Natural killer cell treated with Interleukin-12 subunit alpha and Interleukin-12 subunit beta and Interleukin-15 and Interleukin-18, amount 100 ng/mL, for 72 hours (primary cell): ENCODE data around the gene RNF123. TPM values are rescaled to one million over a fixed set of nuclear protein-coding genes. Genes with fewer than 3 reads are reported as not detected.

ENCODE experiments used
- ATAC-seq, 2 donors: fragments of 150-1000 bp; cut with Tn5 transposase in 1 of 2; sonication (Bioruptor Pico), chemical (Tn5 transposase) in 1 of 2; 2 replicates each; pipeline ENCODE4 v1.10.0; 2021
- DNase-seq: peaks from one replicate; pipeline ENCODE4 v3.0.0; 2022; ENCODE audit warnings: low spot score
- H3K27ac Mint-ChIP-seq, 2 donors: 1 replicate in 1 of 2; 2 replicates in 1 of 2; pipeline ENCODE4 v1.8.0; 2022; ENCODE audit warnings: mixed read lengths in 2 of 2, mild to moderate bottlenecking in 1 of 2, moderate library complexity in 1 of 2
- H3K27me3 Mint-ChIP-seq, 2 donors: 1 replicate in 1 of 2; 2 replicates in 1 of 2; pipeline ENCODE4 v1.8.0; 2022; ENCODE audit warnings: mixed read lengths in 2 of 2
- H3K36me3 Mint-ChIP-seq: one replicate; pipeline ENCODE4 v1.8.0; 2022; ENCODE audit warnings: mixed read lengths
- H3K4me1 Mint-ChIP-seq, 2 donors: 1 replicate in 1 of 2; 2 replicates in 1 of 2; pipeline ENCODE4 v1.8.0; 2022; ENCODE audit warnings: low read depth in 2 of 2, mixed read lengths in 2 of 2, mild to moderate bottlenecking in 1 of 2
- H3K4me3 Mint-ChIP-seq: one replicate; pipeline ENCODE4 v1.8.0; 2022; ENCODE audit warnings: mixed read lengths
- H3K9me3 Mint-ChIP-seq: 2 replicates; pipeline ENCODE4 v1.8.0; 2022; ENCODE audit warnings: mixed read lengths
- total RNA-seq, 2 donors: library from RNA; stranded (reverse); gene quantifications; one replicate each; pipeline ENCODE4 v1.2.3, GENCODE V29; 2022

The RNF123 gene
- total RNA-seq, 2 donors from 2014 or later: 45.6 to 67.9 TPM

DNA sequence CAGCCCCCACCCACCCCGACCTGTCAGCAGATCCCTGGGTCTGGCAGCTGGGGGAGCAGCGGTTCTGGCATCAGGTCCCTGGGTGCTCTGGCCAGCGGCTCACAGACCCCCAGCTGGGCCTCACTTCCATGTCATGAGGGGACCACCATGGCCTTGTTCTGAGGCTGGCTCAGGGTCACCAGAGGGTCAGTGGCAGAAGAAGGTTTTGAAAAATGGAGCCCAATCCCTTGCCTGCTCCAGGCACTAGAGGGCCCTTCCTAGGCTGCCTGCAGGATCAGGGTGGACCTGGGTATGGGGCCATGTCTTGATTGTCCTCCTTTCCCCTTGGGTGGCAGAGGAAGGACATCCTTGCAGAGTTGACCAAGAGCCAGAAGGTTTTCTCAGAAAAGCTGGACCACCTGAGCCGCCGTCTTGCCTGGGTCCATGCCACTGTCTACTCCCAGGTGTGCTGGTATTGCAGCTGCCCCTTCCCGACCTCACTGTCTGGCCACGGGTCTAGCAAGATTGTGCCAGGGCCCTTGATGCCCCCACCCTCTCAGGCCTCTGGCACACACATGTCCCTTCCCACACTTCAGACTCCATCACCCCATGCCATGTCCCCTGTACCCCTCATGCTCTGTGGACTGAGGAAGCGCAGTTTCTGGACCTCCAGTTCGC is 17.2 kb downstream of the RNF123 start:
- no peak for ATAC-seq
- no peaks in the 10 kb centered on the region for H3K36me3 Mint-ChIP-seq
- no peaks in the 10 kb centered on the region for H3K27me3 Mint-ChIP-seq
- no peaks in the 10 kb centered on the region for H3K9me3 Mint-ChIP-seq
- peaks cover 5 to 15% of the 10 kb centered on the region in 2 donors for H3K4me1 Mint-ChIP-seq
- no peak overlapping the region for H3K4me3 Mint-ChIP-seq
- no peak overlapping the region for H3K27ac Mint-ChIP-seq
- DNase-seq: peak; percentile 52

DNA sequence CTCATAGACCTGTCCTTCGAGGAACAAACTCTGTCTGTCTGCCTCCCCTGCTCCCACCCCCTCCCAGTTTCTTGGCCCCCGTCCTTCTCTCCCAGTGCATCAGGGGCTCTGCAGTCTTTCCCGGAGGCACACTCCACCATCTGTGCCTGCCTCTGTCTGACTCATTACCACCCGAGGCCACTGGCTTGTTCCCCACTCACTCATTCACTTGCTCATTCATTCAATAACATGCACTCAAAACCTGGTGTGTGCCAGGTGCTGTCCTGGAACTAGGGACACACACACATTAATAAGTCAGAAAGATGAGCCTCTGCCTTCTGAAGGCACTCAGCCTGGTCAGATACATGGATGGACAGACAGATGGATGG is 17.7 kb downstream of the RNF123 start:
- no peak for ATAC-seq
- Mint-ChIP-seq H3K4me1 (peaks cover 11 to 19% of the 10 kb centered on the region in 2 donors), H3K36me3 (no peaks in the 10 kb centered on the region), H3K27ac (no peak overlapping the region), H3K9me3 (no peaks in the 10 kb centered on the region), H3K4me3 (no peak overlapping the region), H3K27me3 (no peaks in the 10 kb centered on the region)
- peak; percentile 2 for DNase-seq

DNA sequence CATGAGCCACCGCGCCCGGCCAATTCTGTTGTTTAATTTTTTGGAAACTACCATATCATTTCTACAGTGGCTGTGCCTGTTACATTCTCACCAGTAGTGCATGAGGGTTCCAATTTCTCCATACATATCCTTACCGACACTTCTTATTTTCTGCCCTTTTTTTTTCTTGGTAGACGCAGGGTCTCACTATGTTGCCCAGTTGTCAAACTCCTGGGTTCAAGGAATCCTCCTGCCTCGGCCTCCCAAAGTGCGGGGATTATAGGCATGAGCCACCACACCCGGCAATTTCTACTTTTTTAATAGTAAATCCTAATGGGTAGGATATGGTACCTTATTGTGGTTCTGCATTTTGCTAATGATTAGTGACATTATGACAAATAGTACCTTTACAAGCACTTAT is 20.5 kb downstream of the RNF123 start:
- no peak overlapping the region for H3K27ac Mint-ChIP-seq
- DNase-seq (no peak), ATAC-seq (no peak)
- H3K9me3 Mint-ChIP-seq: no peaks in the 10 kb centered on the region
- peaks cover 13 to 14% of the 10 kb centered on the region in 2 donors for H3K4me1 Mint-ChIP-seq
- H3K36me3 Mint-ChIP-seq: no peaks in the 10 kb centered on the region
- H3K27me3 Mint-ChIP-seq: no peaks in the 10 kb centered on the region
- H3K4me3 Mint-ChIP-seq: no peak overlapping the region

DNA sequence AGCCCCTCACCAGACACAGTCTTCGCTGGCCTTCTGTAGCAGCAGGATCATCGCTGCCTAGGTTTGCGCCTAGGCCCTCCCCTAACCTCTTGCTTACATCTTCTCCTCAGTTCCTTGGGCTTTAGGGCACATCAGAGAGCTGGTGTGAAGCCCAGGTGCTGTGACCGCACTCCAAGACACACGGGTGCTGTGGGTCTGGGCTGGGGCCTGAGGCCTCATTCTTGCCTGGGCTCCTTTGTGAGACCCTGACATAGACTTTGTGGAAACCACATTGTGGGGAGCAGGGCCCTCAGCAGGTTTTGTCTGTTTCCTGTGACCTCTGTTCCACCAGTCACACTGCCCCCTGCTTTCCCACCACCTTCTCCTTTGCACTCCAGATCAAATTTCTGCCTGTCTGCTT is 22.1 kb downstream of the RNF123 start:
- Mint-ChIP-seq H3K4me1 (peaks cover 13 to 14% of the 10 kb centered on the region in 2 donors), H3K4me3 (no peak overlapping the region), H3K9me3 (no peaks in the 10 kb centered on the region), H3K27ac (peak overlapping the region in 1 of 2 donors; percentile 76), H3K27me3 (no peaks in the 10 kb centered on the region), H3K36me3 (no peaks in the 10 kb centered on the region)
- ATAC-seq (no peak), DNase-seq (peak; percentile 50)

DNA sequence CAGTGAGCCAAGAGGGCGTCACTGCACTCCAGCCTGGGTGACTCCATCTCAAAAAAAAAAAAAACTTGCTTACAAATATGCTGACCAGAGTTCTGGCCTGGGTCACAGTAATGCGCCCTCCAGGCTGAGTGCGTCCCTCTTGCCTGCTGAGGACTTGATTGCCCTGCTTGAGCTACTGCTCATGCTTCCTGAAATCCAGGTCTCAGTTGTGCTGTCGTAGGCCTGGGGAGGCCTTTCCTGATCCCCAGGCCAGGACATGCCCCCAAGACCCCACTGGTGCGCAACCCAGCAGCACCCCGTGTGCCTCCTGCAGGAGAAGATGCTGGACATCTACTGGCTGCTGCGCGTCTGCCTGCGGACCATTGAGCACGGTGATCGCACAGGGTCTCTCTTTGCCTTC is 22.8 kb downstream of the RNF123 start:
- H3K27me3 Mint-ChIP-seq: no peaks in the 10 kb centered on the region
- H3K27ac Mint-ChIP-seq: peak overlapping the region in 1 of 2 donors; percentile 76
- H3K36me3 Mint-ChIP-seq: no peaks in the 10 kb centered on the region
- DNase-seq (peak; percentile 25), ATAC-seq (no peak)
- H3K4me1 Mint-ChIP-seq: peaks cover 13 to 14% of the 10 kb centered on the region in 2 donors
- H3K9me3 Mint-ChIP-seq: no peaks in the 10 kb centered on the region
- no peak overlapping the region for H3K4me3 Mint-ChIP-seq

- DNase-seq (peak; percentile 37), ATAC-seq (no peak)
- H3K36me3 Mint-ChIP-seq: no peaks in the 10 kb centered on the region
- H3K4me3 Mint-ChIP-seq: no peak overlapping the region
- peaks cover 13 to 17% of the 10 kb centered on the region in 2 donors for H3K4me1 Mint-ChIP-seq
- H3K27ac Mint-ChIP-seq: no peak overlapping the region
- H3K9me3 Mint-ChIP-seq: no peaks in the 10 kb centered on the region
- no peaks in the 10 kb centered on the region for H3K27me3 Mint-ChIP-seq
Measured at GRCh38 chr3:49712631-49713317, 23.4 kb downstream of the RNF123 start.

GRCh38 chr3:49713336-49714105 is 24.2 kb downstream of the RNF123 start:
- Mint-ChIP-seq H3K4me1 (peaks cover 16 to 17% of the 10 kb centered on the region in 2 donors), H3K36me3 (no peaks in the 10 kb centered on the region), H3K9me3 (no peaks in the 10 kb centered on the region), H3K27me3 (no peaks in the 10 kb centered on the region), H3K4me3 (no peak overlapping the region), H3K27ac (no peak overlapping the region)
- DNase-seq (peak; percentile 49), ATAC-seq (no peak)

- Mint-ChIP-seq H3K27ac (no peak overlapping the region), H3K36me3 (no peaks in the 10 kb centered on the region)
- ATAC-seq: no peak
Measured at GRCh38 chr3:49714728-49715550, 25.6 kb downstream of the RNF123 start.

GRCh38 chr3:49715611-49716121 is 26.3 kb downstream of the RNF123 start:
- ATAC-seq (no peak), DNase-seq (peak; percentile 54)
- Mint-ChIP-seq H3K27ac (no peak overlapping the region), H3K9me3 (no peaks in the 10 kb centered on the region), H3K4me1 (peaks cover 24 to 35% of the 10 kb centered on the region in 2 donors), H3K4me3 (no peak overlapping the region), H3K27me3 (no peaks in the 10 kb centered on the region), H3K36me3 (no peaks in the 10 kb centered on the region)

More at GRCh38 chr3:49714728-49715550, 25.6 kb downstream of the RNF123 start:
- Mint-ChIP-seq H3K4me3 (no peak overlapping the region), H3K4me1 (peaks cover 23 to 29% of the 10 kb centered on the region in 2 donors), H3K27me3 (no peaks in the 10 kb centered on the region), H3K9me3 (no peaks in the 10 kb centered on the region)
- peak; percentile 49 for DNase-seq

DNA sequence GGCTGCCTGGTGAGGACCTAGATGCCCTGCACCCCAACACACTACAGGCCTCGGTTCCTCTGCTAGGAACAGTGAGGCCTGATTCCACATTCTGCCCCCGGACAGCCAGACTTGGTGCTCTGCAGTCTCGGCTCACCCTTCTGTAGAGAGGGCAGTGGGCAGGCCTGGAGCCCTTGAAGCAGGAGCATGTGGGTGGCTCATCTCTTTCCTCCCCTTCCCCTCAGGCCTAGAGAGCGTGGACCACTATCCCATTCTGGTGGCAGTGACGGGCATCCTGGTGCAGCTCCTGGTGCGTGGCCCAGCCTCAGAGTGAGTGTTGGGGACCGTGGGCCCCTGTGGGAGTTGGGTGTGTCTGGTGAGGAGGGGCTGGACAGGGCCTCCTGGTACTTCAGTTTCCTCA is 26.8 kb downstream of the RNF123 start:
- no peaks in the 10 kb centered on the region for H3K27me3 Mint-ChIP-seq
- H3K4me3 Mint-ChIP-seq: no peak overlapping the region
- H3K27ac Mint-ChIP-seq: no peak overlapping the region

GRCh38 chr3:49716691-49717210 is 27.4 kb downstream of the RNF123 start:
- no peaks in the 10 kb centered on the region for H3K27me3 Mint-ChIP-seq
- ATAC-seq: no peak
- H3K4me3 Mint-ChIP-seq: no peak overlapping the region
- no peaks in the 10 kb centered on the region for H3K9me3 Mint-ChIP-seq
- no peaks in the 10 kb centered on the region for H3K36me3 Mint-ChIP-seq
- no peak overlapping the region for H3K27ac Mint-ChIP-seq
- peak; percentile 34 for DNase-seq
- H3K4me1 Mint-ChIP-seq: peaks cover 26 to 35% of the 10 kb centered on the region in 2 donors

More for the DNA sequence above, 26.8 kb downstream of the RNF123 start:
- DNase-seq (peak; percentile 59), ATAC-seq (no peak)
- Mint-ChIP-seq H3K4me1 (peaks cover 28 to 39% of the 10 kb centered on the region in 2 donors), H3K36me3 (no peaks in the 10 kb centered on the region), H3K9me3 (no peaks in the 10 kb centered on the region)

GRCh38 chr3:49717211-49717958 is 28.0 kb downstream of the RNF123 start:
- H3K27ac Mint-ChIP-seq: no peak overlapping the region
- peak; percentile 34 for DNase-seq
- H3K27me3 Mint-ChIP-seq: no peaks in the 10 kb centered on the region
- ATAC-seq: no peak
- H3K4me1 Mint-ChIP-seq: peaks cover 20 to 35% of the 10 kb centered on the region in 2 donors
- H3K4me3 Mint-ChIP-seq: no peak overlapping the region
- H3K36me3 Mint-ChIP-seq: no peaks in the 10 kb centered on the region
- no peaks in the 10 kb centered on the region for H3K9me3 Mint-ChIP-seq
